Measurements from ENCODE around the gene SPATS2.
"Not testable (repeated sequence)": the region's sequence is repeated elsewhere in the genome, so short reads cannot be mapped to it uniquely, and the experiment has no call there.

The SPATS2 gene

DNA sequence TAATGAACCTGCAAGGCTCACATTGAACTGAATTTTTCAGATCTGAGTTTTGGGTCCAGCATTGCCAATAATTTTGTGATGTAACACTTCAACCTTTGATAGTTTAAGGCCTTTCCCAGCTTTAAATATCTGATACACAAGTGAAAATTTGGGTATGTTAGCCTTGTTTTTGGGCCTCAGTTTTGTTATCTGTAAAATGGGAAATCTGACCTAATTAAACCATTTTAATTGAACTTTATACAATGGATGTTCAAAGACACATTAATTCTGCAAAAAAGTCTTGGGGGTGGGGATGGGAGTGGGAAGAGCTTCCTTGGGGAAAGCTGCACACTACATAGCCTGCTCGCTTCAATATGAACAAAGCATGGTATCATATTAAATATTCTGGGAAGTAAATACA lies 5.2 kb upstream of the SPATS2 start:
- H3K9me3 Mint-ChIP-seq: no peaks in the 10 kb centered on the region
- no peaks in the 10 kb centered on the region for H3K4me1 Mint-ChIP-seq
- H3K27ac Mint-ChIP-seq: no peak overlapping the region
- H3K36me3 Mint-ChIP-seq: peaks cover 9% of the 10 kb centered on the region
- H3K4me3 Mint-ChIP-seq: no peak overlapping the region
- ATAC-seq (no peak), DNase-seq (ENCODE audit: low spot score in 2 of 2) (no peak)

DNA sequence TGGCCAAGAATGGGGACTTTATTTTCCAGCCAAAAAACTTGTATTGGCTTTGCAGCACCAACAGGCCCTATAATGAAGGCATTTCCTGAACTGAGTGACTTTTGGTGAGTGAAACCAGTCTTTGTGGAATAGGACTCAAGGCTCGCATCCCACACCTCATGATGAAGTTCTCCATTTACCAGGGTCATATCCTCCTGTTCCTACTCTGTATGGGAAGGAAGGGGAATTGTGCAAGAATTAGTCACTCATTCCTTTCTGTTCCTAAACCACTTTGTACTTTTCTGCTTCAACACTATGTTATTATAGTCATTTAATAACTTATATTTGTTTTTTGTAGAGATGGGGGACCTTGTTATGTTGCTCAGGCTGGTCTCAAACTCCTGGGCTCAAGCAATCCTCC lies 2.3 kb upstream of the SPATS2 start:
- Mint-ChIP-seq H3K9me3 (no peaks in the 10 kb centered on the region), H3K27ac (no peak overlapping the region), H3K4me1 (peaks cover 14% of the 10 kb centered on the region), H3K36me3 (peaks cover 9% of the 10 kb centered on the region), H3K4me3 (no peak overlapping the region)
- ATAC-seq (no peak), DNase-seq (ENCODE audit: low spot score in 2 of 2) (no peak)

- H3K4me3 Mint-ChIP-seq: peak overlapping the region; percentile 72
- ATAC-seq (no peak), DNase-seq (ENCODE audit: low spot score in 2 of 2) (no peak)
- peaks cover 9% of the 10 kb centered on the region for H3K36me3 Mint-ChIP-seq
- H3K9me3 Mint-ChIP-seq: no peaks in the 10 kb centered on the region
- no peak overlapping the region for H3K27ac Mint-ChIP-seq
- peaks cover 14% of the 10 kb centered on the region for H3K4me1 Mint-ChIP-seq
These were observed 1.7 kb upstream of the SPATS2 start for GRCh38 chr12:49365542-49365941.

- H3K27ac Mint-ChIP-seq: peak overlapping the region; percentile 97
- H3K4me3 Mint-ChIP-seq: peak overlapping the region; percentile 72
- H3K4me1 Mint-ChIP-seq: peaks cover 15% of the 10 kb centered on the region
- DNase-seq (ENCODE audit: low spot score in 2 of 2) (no peak), ATAC-seq (peak; percentile 25)
- no peaks in the 10 kb centered on the region for H3K9me3 Mint-ChIP-seq
- H3K36me3 Mint-ChIP-seq: peaks cover 9% of the 10 kb centered on the region
These were observed 1.1 kb upstream of the SPATS2 start for GRCh38 chr12:49366096-49366651.

- ATAC-seq (peak; percentile 91), DNase-seq (ENCODE audit: low spot score in 2 of 2) (peak; percentile 84 to 95)
- H3K9me3 Mint-ChIP-seq: no peaks in the 10 kb centered on the region
- H3K4me3 Mint-ChIP-seq: peak overlapping the region; percentile 72
- H3K27ac Mint-ChIP-seq: peak overlapping the region; percentile 97
- peaks cover 21% of the 10 kb centered on the region for H3K4me1 Mint-ChIP-seq
- peaks cover 9% of the 10 kb centered on the region for H3K36me3 Mint-ChIP-seq
These were observed 446 bp upstream of the SPATS2 start for GRCh38 chr12:49366652-49367380.

GRCh38 chr12:49368240-49368600 lies 958 bp downstream of the SPATS2 start:
- H3K36me3 Mint-ChIP-seq: peaks cover 9% of the 10 kb centered on the region
- DNase-seq (ENCODE audit: low spot score in 2 of 2) (no peak), ATAC-seq (no peak)
- H3K4me3 Mint-ChIP-seq: peak overlapping the region; percentile 72
- peaks cover 21% of the 10 kb centered on the region for H3K4me1 Mint-ChIP-seq
- peak overlapping the region; percentile 97 for H3K27ac Mint-ChIP-seq
- no peaks in the 10 kb centered on the region for H3K9me3 Mint-ChIP-seq

DNA sequence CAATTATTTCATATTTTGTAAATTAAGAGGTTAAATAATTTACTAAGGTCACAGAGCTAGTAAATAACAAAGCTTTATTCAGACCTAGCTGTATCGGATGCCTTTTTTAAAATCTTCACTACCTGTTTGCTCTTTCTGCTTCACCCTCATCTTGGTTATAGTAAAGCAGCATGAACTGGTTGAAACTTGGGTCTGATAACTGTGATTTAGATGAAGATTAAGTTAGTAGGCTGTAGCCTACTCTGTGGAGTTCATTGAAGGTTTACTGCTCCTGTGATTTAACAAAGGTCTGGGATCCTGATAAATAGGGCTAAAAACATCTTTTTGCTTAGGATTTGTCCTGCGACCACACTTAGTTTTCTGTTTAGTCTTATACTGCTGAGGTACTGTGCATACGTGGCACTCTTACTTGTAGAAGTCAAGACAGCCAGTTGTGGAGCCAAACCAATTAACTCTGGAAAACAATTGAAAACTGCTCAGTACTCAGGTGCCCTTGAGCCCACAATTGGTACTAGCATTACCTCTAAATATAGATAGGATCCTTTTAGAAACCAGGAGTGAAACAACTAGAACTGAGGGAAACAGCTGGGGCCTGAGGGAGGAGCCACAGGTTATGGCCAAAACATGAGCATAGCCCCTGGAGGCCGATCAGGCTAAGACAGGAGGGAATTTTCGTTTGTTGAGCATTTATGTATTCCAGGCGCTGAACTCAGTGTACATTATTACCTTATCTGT lies 2.3 kb downstream of the SPATS2 start:
- Mint-ChIP-seq H3K4me3 (no peak overlapping the region), H3K27ac (peak overlapping the region; percentile 39), H3K9me3 (no peaks in the 10 kb centered on the region), H3K36me3 (peaks cover 9% of the 10 kb centered on the region), H3K4me1 (peaks cover 21% of the 10 kb centered on the region)
- no peak for ATAC-seq
- DNase-seq (ENCODE audit: low spot score in 2 of 2): no peak

- Mint-ChIP-seq H3K4me3 (no peak overlapping the region), H3K27ac (no peak overlapping the region), H3K36me3 (peaks cover 9% of the 10 kb centered on the region), H3K9me3 (no peaks in the 10 kb centered on the region), H3K4me1 (peaks cover 27% of the 10 kb centered on the region)
- ATAC-seq (no peak), DNase-seq (ENCODE audit: low spot score in 2 of 2) (no peak)
These were observed 3.3 kb downstream of the SPATS2 start for GRCh38 chr12:49370539-49370938.

GRCh38 chr12:49375406-49375805 lies 8.1 kb downstream of the SPATS2 start:
- Mint-ChIP-seq H3K9me3 (no peaks in the 10 kb centered on the region), H3K4me1 (peaks cover 15% of the 10 kb centered on the region), H3K4me3 (no peak overlapping the region), H3K36me3 (peaks cover 5% of the 10 kb centered on the region), H3K27ac (no peak overlapping the region)
- DNase-seq (ENCODE audit: low spot score in 2 of 2) (no peak), ATAC-seq (peak; percentile 72)

DNA sequence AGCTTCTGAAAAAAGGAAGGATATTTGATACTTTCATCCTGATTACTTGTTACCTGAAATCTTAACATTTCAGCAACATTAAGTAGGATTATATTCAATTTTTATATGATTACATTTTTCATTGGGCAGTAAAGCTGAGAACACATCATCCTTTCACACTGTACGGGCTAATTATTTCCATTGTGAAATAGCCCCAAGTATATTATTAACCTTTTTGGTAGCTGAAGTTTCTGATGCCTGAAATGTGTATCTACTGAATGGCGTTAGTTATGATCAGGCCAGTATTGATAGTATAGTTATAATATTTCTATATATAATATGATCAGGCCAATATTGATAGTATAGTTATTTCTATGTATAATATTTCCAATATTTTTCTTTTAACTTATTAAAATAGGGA lies 10.1 kb downstream of the SPATS2 start:
- no peak for DNase-seq (ENCODE audit: low spot score in 2 of 2)
- peaks cover 5% of the 10 kb centered on the region for H3K36me3 Mint-ChIP-seq

DNA sequence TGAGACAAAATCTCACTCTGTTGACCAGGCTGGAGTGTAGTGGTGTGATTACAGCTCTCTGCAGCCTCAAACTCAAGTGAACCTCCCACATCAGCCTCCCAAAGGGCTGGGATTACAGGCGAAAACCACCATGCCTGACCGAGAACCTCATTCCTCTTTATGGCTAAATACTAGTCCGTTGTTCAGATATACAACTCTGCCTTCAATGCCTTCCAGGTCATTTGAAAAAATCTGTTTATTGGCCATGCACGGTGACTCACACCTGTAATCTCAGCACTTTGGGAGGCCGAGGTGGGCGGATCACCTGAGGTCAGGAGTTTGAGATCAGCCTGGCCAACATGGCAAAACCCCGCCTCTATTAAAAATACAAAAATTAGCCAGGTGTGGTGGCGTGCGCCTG lies 12.9 kb downstream of the SPATS2 start:
- not testable (repeated sequence) for ATAC-seq, H3K4me3 Mint-ChIP-seq

More for the DNA sequence above, 10.1 kb downstream of the SPATS2 start:
- peaks cover 7% of the 10 kb centered on the region for H3K4me1 Mint-ChIP-seq
- H3K27ac Mint-ChIP-seq: no peak overlapping the region
- ATAC-seq: no peak
- H3K9me3 Mint-ChIP-seq: no peaks in the 10 kb centered on the region
- no peak overlapping the region for H3K4me3 Mint-ChIP-seq

DNA sequence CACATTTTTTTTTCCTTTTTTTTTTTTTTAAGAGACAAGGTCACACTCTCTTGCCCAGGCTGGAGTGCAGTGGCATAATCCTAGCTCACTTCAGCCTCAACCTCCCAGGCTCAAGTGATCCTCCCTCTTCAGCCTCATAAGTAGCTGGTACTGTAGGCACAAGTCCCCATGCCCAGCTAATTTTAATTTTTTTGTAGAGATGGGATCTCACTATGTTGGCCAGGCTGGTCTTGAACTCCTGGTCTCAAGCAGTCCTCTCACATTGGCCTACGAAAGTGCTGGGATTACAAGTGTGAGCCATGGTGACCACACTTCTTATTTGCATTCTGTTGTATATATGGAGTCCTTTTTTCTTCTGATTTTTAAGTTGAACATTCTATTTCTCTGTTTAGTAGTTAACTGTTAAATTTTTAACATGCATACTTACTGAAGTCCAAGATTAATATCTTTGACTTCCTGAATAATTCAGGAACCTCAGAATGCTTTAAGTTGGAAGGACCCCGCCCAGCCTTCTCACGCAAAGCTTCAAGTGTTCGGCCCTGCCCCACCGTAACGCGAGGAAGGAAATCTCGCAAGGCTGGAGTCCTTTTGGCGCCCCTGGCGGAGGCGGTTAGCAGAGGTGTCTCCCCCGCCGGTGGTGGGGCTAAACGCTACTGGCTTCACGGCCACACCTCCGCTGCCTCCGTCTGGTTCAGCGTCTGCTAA lies 21.6 kb downstream of the SPATS2 start:
- ATAC-seq (peak; percentile 89), DNase-seq (ENCODE audit: low spot score in 2 of 2) (peak; percentile 33 to 68)
- Mint-ChIP-seq H3K27ac (no peak overlapping the region), H3K4me1 (peaks cover 15% of the 10 kb centered on the region), H3K9me3 (no peaks in the 10 kb centered on the region), H3K4me3 (peak overlapping the region; percentile 36), H3K36me3 (no peaks in the 10 kb centered on the region)

More for the DNA sequence above, 12.9 kb downstream of the SPATS2 start:
- not testable (repeated sequence) for H3K27ac Mint-ChIP-seq; H3K4me1 Mint-ChIP-seq; H3K9me3 Mint-ChIP-seq; H3K36me3 Mint-ChIP-seq; DNase-seq (ENCODE audit: low spot score in 2 of 2)

- no peak for DNase-seq (ENCODE audit: low spot score in 2 of 2)
- Mint-ChIP-seq H3K4me3 (peak overlapping the region; percentile 36), H3K36me3 (no peaks in the 10 kb centered on the region), H3K4me1 (peaks cover 15% of the 10 kb centered on the region), H3K27ac (no peak overlapping the region), H3K9me3 (no peaks in the 10 kb centered on the region)
- ATAC-seq: no peak
These were observed 22.1 kb downstream of the SPATS2 start for GRCh38 chr12:49389387-49389703.

GRCh38 chr12:49397000-49397399 lies 29.7 kb downstream of the SPATS2 start:
- no peak for DNase-seq (ENCODE audit: low spot score in 2 of 2)
- no peak for ATAC-seq
- Mint-ChIP-seq H3K4me1 (no peaks in the 10 kb centered on the region), H3K9me3 (no peaks in the 10 kb centered on the region), H3K36me3 (no peaks in the 10 kb centered on the region), H3K4me3 (no peak overlapping the region), H3K27ac (no peak overlapping the region)

DNA sequence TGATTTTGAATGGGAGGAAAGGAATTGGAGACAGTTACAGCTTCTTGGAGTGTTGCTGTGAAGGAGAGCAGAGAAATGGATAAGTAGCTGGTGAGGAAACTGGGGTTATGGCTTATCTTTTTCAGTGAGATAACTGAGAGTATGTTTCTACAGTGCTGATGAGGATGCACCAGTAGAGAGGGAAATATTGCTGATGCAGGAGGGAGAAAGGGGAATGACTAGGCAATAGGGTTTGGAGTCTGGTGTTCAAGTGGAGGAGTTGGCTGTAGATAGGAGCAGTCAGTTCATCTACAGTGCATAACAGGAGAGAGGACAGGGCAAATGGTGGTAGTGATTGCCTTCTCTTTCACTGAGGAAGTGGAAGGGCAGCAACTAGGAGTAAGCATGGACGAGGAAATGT lies 33.0 kb downstream of the SPATS2 start:
- H3K9me3 Mint-ChIP-seq: no peaks in the 10 kb centered on the region
- DNase-seq (ENCODE audit: low spot score in 2 of 2) (no peak), ATAC-seq (no peak)
- no peak overlapping the region for H3K4me3 Mint-ChIP-seq
- peaks cover 6% of the 10 kb centered on the region for H3K4me1 Mint-ChIP-seq
- H3K36me3 Mint-ChIP-seq: no peaks in the 10 kb centered on the region
- H3K27ac Mint-ChIP-seq: no peak overlapping the region
